IMR-90 (cell line): ENCODE data around the gene CLSTN3. TPM values are rescaled to one million over a fixed set of nuclear protein-coding genes. Genes with fewer than 3 reads are reported as not detected.

Experiments used
- ATAC-seq: fragments of 200-7000 bp; cut with Tn5 transposase; 2 replicates; pipeline ENCODE4 v1.9.1; 2020; ENCODE audit warnings: low read depth, mild to moderate bottlenecking, moderate library complexity
- BruUV-seq: library from RNA; stranded (reverse); fragments of 400-500 nt; replicated peaks from 2 replicates; lab custom pipeline; 2021; lab: Mats Ljungman, UMichigan
- CTCF ChIA-PET: fragments of 300-600 bp; formaldehyde crosslinking; extraction: SDS; loops from one replicate; lab custom pipeline; 2021; ENCODE audit warnings: antibody characterized with exemption; lab: Yijun Ruan, JAX
- POLR2A ChIA-PET: fragments of 300-600 bp; sonication (Branson Sonifier 250); formaldehyde crosslinking; loops from one replicate; lab custom pipeline; 2022; ENCODE audit warnings: antibody characterized with exemption; ENCODE audit not compliant: unreplicated experiment; lab: Charles Lee
- DNase-seq: peaks from one replicate; pipeline ENCODE4 v3.0.0; 2013
- H2AFZ ChIP-seq: replicated peaks from 2 replicates; pipeline ENCODE3; 2013; ENCODE audit warnings: low read length, mild to moderate bottlenecking; ENCODE audit not compliant: poor library complexity
- H2AK5ac ChIP-seq: 2 replicates; pipeline ENCODE4 v1.6.1; 2013; ENCODE audit warnings: low read depth, low read length, inconsistent platforms
- H2AK9ac ChIP-seq: replicated peaks from 2 replicates; pipeline ENCODE3; 2013; ENCODE audit warnings: mild to moderate bottlenecking, low read depth, low read length, moderate library complexity; ENCODE audit not compliant: poor library complexity
- H2BK120ac ChIP-seq: 2 replicates; pipeline ENCODE4 v1.6.1; 2013; ENCODE audit warnings: low read depth, low read length, inconsistent platforms
- H2BK15ac ChIP-seq: 3 replicates; pipeline ENCODE4 v1.6.1; 2013; ENCODE audit warnings: low read depth, low read length, inconsistent platforms
- H2BK20ac ChIP-seq: 2 replicates; pipeline ENCODE4 v1.6.1; 2013; ENCODE audit warnings: low read depth, mild to moderate bottlenecking, inconsistent platforms, low read length, moderate library complexity
- H2BK5ac ChIP-seq: 2 replicates; pipeline ENCODE4 v1.6.1; 2013; ENCODE audit warnings: mild to moderate bottlenecking, low read depth, low read length, inconsistent platforms; ENCODE audit not compliant: poor library complexity, severe bottlenecking
- H3K14ac ChIP-seq: replicated peaks from 2 replicates; pipeline ENCODE4 v1.6.1; 2013; ENCODE audit warnings: low read depth, low read length, inconsistent platforms
- H3K18ac ChIP-seq: 2 replicates; pipeline ENCODE4 v1.6.1; 2013; ENCODE audit warnings: low read depth, low read length, control low read depth
- H3K23ac ChIP-seq: 2 replicates; pipeline ENCODE4 v1.6.1; 2013; ENCODE audit warnings: low read depth, low read length, inconsistent platforms
- H3K27ac ChIP-seq: 2 replicates; pipeline ENCODE4 v1.5.1; 2013; ENCODE audit warnings: mild to moderate bottlenecking, control low read depth, low read length; ENCODE audit not compliant: insufficient read depth
- H3K27me3 ChIP-seq: 2 replicates; pipeline ENCODE4 v1.6.1; 2013; ENCODE audit warnings: low read length; ENCODE audit not compliant: control insufficient read depth, insufficient read depth
- H3K36me3 ChIP-seq: 2 replicates; pipeline ENCODE4 v1.6.1; 2013; ENCODE audit warnings: low read length, mixed read lengths; ENCODE audit not compliant: control insufficient read depth, insufficient read depth
- H3K4ac ChIP-seq: 2 replicates; pipeline ENCODE4 v1.6.1; 2013; ENCODE audit warnings: low read depth, low read length, inconsistent platforms
- H3K4me1 ChIP-seq: 2 replicates; pipeline ENCODE4 v1.6.1; 2013; ENCODE audit warnings: low read length, mixed read lengths; ENCODE audit not compliant: control insufficient read depth, insufficient read depth
- H3K4me2 ChIP-seq: 2 replicates; pipeline ENCODE4 v1.6.1; 2013; ENCODE audit warnings: low read depth, mild to moderate bottlenecking, control low read depth, low read length, moderate library complexity
- H3K4me3 ChIP-seq: 2 replicates; pipeline ENCODE4 v1.5.1; 2013; ENCODE audit warnings: low read depth, mild to moderate bottlenecking, control low read depth, low read length, moderate library complexity; ENCODE audit not compliant: insufficient read depth
- H3K56ac ChIP-seq: 2 replicates; pipeline ENCODE4 v1.6.1; 2013; ENCODE audit warnings: low read length, inconsistent platforms; ENCODE audit not compliant: insufficient read depth; ENCODE audit errors: extremely low read depth
- H3K79me1 ChIP-seq, 2 experiments: 2 replicates each; pipeline ENCODE4 v1.6.1; 2013; ENCODE audit warnings: low read length in 2 of 2, inconsistent platforms in 1 of 2, low read depth in 1 of 2
- H3K9ac ChIP-seq: 2 replicates; pipeline ENCODE4 v1.6.1; 2013; ENCODE audit warnings: low read depth, low read length, control low read depth
- H3K9me1 ChIP-seq: 2 replicates; pipeline ENCODE4 v1.6.1; 2013; ENCODE audit warnings: low read length, inconsistent platforms; ENCODE audit not compliant: insufficient read depth
- H3K9me3 ChIP-seq: 2 replicates; pipeline ENCODE4 v1.6.1; 2013; ENCODE audit warnings: low read length; ENCODE audit not compliant: control insufficient read depth, insufficient read depth
- H4K20me1 ChIP-seq: 2 replicates; pipeline ENCODE4 v1.6.1; 2013; ENCODE audit warnings: low read length, inconsistent platforms; ENCODE audit not compliant: insufficient read depth
- H4K5ac ChIP-seq: 2 replicates; pipeline ENCODE4 v1.6.1; 2013; ENCODE audit warnings: mild to moderate bottlenecking, low read depth, low read length, control low read depth
- H4K8ac ChIP-seq, 2 experiments: 2 replicates each; pipeline ENCODE4 v1.6.1; 2013; ENCODE audit warnings: low read depth in 2 of 2, low read length in 2 of 2, control low read depth in 1 of 2, inconsistent platforms in 1 of 2
- H4K91ac ChIP-seq: 2 replicates; pipeline ENCODE4 v1.6.1; 2013; ENCODE audit warnings: low read depth, low read length, inconsistent platforms; ENCODE audit not compliant: insufficient read depth
- MXI1 ChIP-seq: IDR thresholded peaks from 2 replicates; pipeline ENCODE4 v1.6.1; 2012; ENCODE audit warnings: low read depth, mild to moderate bottlenecking, low read length, moderate library complexity, borderline replicate concordance
- NFE2L2 ChIP-seq: fragments of 150-350 bp; IDR thresholded peaks from 2 replicates; pipeline ENCODE4 v1.6.1; 2016; ENCODE audit warnings: low read depth, mild to moderate bottlenecking, low read length
- WGBS, 2 experiments: methylation state at CpG; one replicate each; pipeline versions ENCODE4 v1.1.5 to v1.1.7; 2013; ENCODE audit warnings: missing lambda C conversion rate in 2 of 2; ENCODE audit not compliant: insufficient read length in 1 of 2; ENCODE audit errors: extremely low coverage in 2 of 2; 5-methylcytosine and 5-hydroxymethylcytosine counted together
- dilution Hi-C: fragments of 300-500 bp; cut with HindIII; formaldehyde crosslinking; loops from one replicate; pipeline ENCODE4 v1.14.3; 2018; ENCODE audit warnings: low sequenced_read_pairs; ENCODE audit not compliant: unreplicated experiment
- in situ Hi-C: fragments of 300-500 bp; cut with MboI; formaldehyde crosslinking; loops from 3 replicates; pipeline ENCODE4 v1.14.3; 2019; ENCODE audit warnings: low sequenced_read_pairs, inconsistent platforms, mixed read lengths
- intact Hi-C: fragments of 100-400 bp; cut with micrococcal nuclease; formaldehyde crosslinking; loops from 2 replicates; pipeline ENCODE4 v1.10.0; 2022
- polyA plus RNA-seq, 3 experiments: library from polyadenylated mRNA; depleted of rRNA; stranded (reverse); fragments of >200 nt; gene quantifications; 2 replicates each; pipeline ENCODE4 v1.2.3, GENCODE V29; 2012; ENCODE audit warnings: low replicate concordance in 1 of 3
- total RNA-seq: library from RNA; depleted of rRNA; stranded (reverse); fragments of >200 nt; gene quantifications from 2 replicates; pipeline ENCODE4 v1.2.3, GENCODE V29; 2012

The CLSTN3 gene
- total and polyA plus RNA-seq, 2 of the 4 experiments (the other 2 are of a cell fraction): 4.1 to 16.4 TPM

DNA sequence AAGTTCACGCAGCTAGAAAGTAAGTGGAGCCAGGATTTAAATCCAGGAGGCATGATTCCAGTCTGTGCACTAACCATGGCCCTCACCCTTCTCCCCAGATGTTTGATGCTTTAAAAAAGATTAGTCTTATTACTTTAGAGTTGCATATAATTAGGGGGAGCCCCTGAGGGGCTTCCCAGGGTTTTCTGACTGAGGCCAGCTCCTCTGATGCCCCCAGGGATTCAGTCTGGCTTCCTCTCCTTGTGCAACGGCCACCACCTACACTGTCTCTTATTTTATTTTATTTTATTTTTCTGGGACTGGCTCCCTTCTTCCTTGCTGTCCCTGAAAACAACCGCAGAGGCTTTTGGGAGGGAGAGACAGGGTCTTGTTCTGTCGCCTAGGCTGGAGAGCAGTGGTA, 22.6 kb downstream of the CLSTN3 start:
- H4K91ac ChIP-seq: no peak overlapping the region
- H3K27ac ChIP-seq: no peak overlapping the region
- CTCF ChIA-PET: no interaction called here

More for the DNA sequence above, 22.6 kb downstream of the CLSTN3 start:
- no peak for DNase-seq
- Histone ChIP-seq H3K9me3 (no peaks in the 10 kb centered on the region), H3K4me2 (no peak overlapping the region), H2BK15ac (no peak overlapping the region), H3K4ac (no peak overlapping the region), H2BK20ac (no peak overlapping the region), H3K4me1 (no peaks in the 10 kb centered on the region), H2AFZ (no peak overlapping the region), H3K9ac (no peak overlapping the region), H3K18ac (no peak overlapping the region), H3K27me3 (no peaks in the 10 kb centered on the region), H3K79me1 (no peaks in the 10 kb centered on the region), H3K36me3 (peaks cover 44% of the 10 kb centered on the region), H4K5ac (no peak overlapping the region), H4K8ac (no peak overlapping the region), H2AK5ac (no peak overlapping the region), H3K14ac (no peak overlapping the region), H2AK9ac (no peak overlapping the region), H3K23ac (no peak overlapping the region), H2BK5ac (no peak overlapping the region), H3K56ac (no peak overlapping the region), H4K20me1 (no peaks in the 10 kb centered on the region; the same call in 1 of the 2 replicates), H3K9me1 (no peaks in the 10 kb centered on the region), H2BK120ac (no peak overlapping the region), H3K4me3 (no peak overlapping the region)
- ATAC-seq: no peak
- POLR2A ChIA-PET: no interaction called here
- intact Hi-C loops (no loop called here), dilution Hi-C loops (no loop called here), in situ Hi-C loops (no loop called here)
- TF ChIP-seq NFE2L2: no peak
- TF ChIP-seq MXI1: no peak
- no TSS peak for BruUV-seq
- no CpG with 5 or more reads among the region's 4 CpGs for WGBS, 2 experiments
